ENCODE data around the gene ABCA8.
"Not testable (repeated sequence)": the region's sequence is repeated elsewhere in the genome, so short reads cannot be mapped to it uniquely, and the experiment has no call there.

Gene ABCA8, protein sequence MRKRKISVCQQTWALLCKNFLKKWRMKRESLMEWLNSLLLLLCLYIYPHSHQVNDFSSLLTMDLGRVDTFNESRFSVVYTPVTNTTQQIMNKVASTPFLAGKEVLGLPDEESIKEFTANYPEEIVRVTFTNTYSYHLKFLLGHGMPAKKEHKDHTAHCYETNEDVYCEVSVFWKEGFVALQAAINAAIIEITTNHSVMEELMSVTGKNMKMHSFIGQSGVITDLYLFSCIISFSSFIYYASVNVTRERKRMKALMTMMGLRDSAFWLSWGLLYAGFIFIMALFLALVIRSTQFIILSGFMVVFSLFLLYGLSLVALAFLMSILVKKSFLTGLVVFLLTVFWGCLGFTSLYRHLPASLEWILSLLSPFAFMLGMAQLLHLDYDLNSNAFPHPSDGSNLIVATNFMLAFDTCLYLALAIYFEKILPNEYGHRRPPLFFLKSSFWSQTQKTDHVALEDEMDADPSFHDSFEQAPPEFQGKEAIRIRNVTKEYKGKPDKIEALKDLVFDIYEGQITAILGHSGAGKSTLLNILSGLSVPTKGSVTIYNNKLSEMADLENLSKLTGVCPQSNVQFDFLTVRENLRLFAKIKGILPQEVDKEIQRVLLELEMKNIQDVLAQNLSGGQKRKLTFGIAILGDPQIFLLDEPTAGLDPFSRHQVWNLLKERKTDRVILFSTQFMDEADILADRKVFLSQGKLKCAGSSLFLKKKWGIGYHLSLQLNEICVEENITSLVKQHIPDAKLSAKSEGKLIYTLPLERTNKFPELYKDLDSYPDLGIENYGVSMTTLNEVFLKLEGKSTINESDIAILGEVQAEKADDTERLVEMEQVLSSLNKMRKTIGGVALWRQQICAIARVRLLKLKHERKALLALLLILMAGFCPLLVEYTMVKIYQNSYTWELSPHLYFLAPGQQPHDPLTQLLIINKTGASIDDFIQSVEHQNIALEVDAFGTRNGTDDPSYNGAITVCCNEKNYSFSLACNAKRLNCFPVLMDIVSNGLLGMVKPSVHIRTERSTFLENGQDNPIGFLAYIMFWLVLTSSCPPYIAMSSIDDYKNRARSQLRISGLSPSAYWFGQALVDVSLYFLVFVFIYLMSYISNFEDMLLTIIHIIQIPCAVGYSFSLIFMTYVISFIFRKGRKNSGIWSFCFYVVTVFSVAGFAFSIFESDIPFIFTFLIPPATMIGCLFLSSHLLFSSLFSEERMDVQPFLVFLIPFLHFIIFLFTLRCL (N-terminal part only)

GRCh38 chr17:68955181-68955841 is at the start of gene ABCA8:
ABCA8 (minus strand) TSS chr17:68955392; CDS start chr17:68942034, 13,358 bp downstream.
- no peak for FAIRE-seq

GRCh38 chr17:69004759-69005158 is 49.6 kb upstream of the ABCA8 start:
- FAIRE-seq = not testable (repeated sequence)

DNA sequence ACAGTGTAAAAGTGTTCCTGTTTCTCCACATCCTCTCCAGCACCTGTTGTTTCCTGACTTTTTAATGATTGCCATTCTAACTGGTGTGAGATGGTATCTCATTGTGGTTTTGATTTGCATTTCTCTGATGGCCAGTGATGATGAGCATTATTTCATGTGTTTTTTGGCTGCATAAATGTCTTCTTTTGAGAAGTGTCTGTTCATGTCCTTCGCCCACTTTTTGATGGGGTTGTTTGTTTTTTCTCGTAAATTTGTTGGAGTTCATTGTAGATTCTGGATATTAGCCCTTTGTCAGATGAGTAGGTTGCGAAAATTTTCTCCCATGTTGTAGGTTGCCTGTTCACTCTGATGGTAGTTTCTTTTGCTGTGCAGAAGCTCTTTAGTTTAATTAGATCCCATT is 44.6 kb upstream of the ABCA8 start:
- FAIRE-seq = not testable (repeated sequence)

DNA sequence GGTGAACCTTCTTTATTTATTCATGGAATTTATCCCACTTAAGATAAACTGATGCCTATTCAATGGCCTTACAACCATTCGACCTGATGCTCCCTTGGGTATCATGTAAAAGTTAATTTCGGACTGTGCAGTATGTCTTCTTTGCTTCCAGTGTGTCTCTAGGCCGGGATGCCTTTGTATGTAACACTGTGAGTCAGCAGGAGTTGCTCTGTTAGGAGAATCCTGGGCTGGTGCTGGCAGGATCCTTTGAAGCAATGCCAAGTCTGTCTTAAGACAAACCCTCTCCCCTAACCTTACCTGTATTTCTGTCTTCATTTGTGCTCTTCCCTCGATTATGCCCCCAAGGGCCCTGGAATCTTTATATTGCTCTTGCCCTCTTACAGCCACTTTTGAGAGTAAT is 37.9 kb upstream of the ABCA8 start:
- no peak for FAIRE-seq

DNA sequence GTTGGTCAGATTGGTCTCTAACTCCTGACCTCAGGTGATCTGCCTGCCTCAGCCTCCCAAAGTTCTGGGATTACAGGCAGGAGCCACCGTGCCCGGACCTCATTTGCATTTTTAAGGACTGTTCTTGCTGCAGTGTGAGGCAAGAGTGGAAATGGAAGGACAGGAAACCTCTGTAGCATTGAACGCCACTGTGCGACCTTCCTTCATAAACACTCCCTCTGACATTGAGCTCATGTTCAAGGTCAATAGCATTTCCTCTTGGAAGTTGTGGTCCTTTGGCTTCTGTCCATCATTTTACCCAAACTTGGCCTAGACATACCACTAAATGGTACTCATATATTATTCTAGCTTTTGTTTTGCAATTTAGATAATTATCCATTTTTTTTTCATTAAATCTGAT is 32.8 kb upstream of the ABCA8 start:
- no peak for FAIRE-seq

GRCh38 chr17:68981288-68981687 is 26.1 kb upstream of the ABCA8 start:
- FAIRE-seq = no peak

DNA sequence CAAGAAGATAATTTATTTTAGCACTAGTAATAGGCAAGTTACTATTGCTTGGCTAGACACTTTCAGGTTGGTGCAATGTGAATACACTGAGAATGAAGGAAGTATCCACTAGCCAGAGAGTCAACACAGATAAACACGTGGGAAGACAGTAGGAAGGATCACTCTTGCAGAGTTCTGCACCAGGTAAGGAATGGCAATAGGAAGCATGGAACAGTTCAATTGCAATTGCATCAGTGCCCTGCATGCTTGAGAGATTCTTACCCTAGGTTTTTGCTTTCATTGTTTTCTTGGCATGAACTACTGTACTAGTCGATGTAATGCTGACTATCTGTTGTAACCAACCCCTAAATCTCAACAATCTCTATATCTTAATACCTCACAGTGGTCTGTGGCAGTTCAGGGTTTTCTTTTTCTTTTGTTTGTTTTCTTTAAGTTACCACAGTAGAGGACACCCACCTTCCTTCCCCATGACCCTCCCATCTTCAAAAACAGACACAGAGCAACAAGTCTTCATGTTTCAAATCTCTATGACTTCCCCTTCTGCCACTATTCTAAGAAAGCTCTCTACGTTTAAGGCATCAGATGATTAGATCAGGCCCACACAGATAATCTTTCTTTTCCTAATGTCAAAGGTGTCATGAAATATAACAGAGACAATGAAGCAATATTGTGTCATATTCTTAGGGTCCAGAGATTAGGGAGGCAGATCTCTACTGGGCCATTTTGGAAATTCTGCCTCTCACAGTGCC is 18.1 kb upstream of the ABCA8 start:
- no peak for FAIRE-seq

DNA sequence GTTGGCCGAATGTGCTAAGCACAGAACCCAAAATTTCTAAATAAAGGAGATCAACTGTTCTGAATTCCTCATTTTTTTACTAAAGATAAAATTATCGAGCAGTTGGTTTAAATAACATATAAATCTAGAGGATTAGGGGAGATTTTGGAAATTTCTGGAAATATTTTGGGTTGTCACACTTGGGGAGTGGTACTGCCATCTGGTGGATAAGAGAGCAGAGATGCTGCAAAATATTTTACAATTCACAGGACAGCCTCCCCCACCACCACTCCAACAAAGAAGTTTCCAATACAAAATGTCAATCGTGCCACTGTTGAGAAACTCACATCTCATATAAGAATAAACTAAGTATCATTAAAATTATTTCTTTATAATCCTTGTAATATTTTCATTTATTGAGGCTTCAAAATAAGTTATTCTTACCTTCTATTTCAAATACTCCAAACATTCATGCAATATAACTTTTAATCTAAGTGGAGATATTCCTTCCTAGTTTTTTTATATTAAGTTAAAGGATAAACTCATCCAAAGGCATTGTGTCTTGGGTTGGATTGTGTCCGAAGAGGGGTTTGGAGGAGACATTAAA is 17.0 kb upstream of the ABCA8 start:
- peak; percentile 13 for FAIRE-seq

DNA sequence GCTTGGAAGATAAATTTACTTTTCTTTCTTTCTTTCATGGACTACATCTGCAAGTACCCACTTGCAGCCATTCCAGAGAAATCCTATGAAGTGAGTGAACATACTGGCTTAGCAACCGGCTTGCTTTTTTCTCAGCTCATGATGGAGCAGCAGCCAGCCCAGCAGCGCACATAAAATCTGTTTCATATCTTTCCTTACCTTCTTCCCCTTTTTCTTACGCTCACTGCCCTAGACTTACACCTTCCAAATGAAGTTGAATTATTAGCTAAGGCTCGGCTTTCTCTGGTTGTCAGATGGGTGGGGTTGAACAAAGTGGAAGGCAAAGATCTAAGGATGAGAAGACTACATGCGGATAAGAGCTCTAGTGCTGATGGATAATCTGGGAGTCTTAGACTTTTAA is 13.9 kb upstream of the ABCA8 start:
- FAIRE-seq = no peak

- FAIRE-seq = no peak
These were observed 8.8 kb upstream of the ABCA8 start for GRCh38 chr17:68963958-68964357.

DNA sequence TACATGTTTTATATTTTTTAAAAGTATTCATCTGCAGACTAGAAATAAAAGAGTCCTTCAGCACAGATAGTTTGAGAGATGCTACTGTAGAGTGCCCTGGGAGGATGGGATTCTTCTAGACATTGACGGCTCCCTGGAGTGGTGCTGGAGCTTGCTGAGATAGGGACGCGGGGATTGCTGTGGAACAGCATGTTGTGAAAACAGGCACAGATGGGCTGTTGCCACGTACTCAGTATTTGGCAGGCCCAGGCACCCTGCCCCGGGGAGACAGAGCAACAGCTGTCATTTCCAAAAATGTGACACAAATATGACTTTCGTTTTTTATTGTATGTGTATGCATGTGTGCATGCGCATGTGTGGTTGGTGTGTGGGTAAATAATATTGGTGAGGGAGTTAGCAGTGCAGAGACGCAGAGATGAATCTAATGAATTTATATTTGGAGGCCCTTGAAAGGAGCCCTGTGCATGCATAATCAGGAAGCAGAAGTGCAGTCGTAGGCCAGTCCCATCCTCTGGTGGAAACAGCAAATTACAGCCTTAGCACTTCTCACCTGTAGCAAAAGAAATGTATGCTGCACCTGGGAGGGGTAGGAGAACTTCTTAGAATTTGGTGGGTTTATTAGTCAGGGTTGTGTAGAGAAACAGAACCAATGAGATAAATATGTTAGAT is 6.2 kb upstream of the ABCA8 start:
- FAIRE-seq = no peak

DNA sequence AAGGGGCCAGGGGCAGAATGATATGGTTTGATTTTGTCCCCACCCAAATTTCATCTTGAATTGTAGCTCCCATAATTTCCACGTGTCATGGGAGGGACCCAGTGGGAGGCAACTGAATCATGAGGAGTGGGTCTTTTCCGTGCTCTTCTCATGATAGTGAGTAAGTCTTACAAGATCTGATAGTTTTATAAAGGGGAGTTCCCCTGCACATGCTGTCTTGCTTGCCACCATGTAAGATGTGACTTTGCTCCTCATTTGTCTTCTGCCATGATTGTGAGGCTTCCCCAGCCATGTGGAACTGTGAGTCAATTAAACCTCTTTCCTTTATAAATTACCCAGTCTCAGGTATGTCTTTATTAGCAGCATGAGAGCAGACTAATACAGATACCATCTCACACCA is 3.9 kb upstream of the ABCA8 start:
- not testable (repeated sequence) for FAIRE-seq

DNA sequence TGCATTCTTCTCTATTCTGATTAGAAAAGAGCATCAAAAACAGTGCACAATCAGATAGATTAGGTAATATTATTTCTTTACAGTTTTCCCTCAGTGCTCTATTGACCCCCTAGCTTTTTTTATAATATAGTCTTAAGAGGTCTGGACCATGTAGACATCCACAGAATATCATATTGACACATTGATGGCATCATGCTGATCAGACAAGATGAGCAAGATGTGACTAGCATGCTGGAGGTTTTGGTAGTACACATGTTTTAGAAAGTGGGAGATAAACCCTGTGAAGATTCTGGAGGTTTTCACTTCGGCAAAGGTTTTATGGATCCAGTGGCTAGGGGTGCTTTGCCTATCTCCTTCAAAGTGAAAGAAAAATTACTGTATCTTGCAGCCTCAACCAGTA is 2.8 kb upstream of the ABCA8 start:
- FAIRE-seq = no peak

GRCh38 chr17:68954146-68954896 is 871 bp downstream of the ABCA8 start:
- no peak for FAIRE-seq

- FAIRE-seq = no peak
These were observed 1.7 kb downstream of the ABCA8 start for GRCh38 chr17:68953340-68953997.

DNA sequence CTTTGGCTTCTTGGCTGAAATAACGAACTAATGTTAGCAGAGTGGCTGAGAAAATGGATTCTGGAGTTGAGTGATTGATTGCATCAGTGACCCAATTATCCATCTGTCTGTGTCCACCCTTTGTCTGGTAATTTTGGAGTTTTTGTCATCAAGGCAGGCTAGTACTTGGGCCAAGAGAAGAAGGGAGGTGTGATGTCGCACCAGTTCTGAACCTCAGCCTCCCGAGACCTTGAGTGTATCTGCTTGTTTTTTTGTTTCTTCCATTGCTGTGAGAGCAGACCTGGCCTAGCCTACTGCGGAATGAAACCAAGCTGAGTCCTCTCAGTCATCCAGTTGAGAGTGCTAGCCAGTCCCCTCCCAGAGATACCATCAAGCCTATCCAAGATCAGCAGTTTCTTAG is 4.5 kb downstream of the ABCA8 start:
- FAIRE-seq = no peak

DNA sequence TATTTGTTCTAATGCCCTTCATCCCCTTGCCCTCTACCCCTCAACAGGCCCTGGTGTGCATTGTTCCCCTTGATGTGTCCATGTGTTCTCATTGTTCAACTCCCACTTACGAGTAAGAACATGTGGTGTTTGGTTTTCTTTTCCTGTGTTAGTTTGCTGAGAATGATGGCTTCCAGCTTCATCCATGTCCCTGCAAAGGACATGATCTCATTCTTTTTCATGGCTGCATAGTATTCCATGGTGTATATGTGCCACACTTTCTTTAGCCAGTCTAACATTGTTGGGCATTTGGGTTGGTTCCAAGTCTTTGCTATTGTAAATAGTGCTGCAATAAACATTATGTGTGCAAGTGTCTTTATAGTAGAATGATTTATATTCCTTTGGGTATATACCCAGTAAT is 7.3 kb downstream of the ABCA8 start:
- FAIRE-seq = not testable (repeated sequence)

GRCh38 chr17:68944435-68945035 is 10.7 kb downstream of the ABCA8 start:
- no peak for FAIRE-seq

DNA sequence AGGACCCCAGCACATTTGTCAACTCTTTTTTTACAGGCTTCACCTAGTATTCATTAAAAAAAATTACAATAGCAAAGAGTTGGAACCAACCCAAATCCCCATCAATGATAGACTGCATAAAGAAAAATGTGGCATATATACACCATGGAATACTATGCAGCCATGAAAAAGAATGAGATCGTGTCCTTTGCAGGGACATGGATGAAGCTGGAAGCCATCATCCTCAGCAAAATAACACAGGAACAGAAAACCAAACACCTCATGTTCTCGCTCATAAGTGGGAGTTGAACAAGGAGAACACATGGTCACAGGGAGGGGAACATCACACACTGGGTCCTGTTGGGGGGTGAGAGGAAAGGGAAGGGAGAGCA is 11.4 kb downstream of the ABCA8 start:
- FAIRE-seq = not testable (repeated sequence)

Data from TTC549 (cell line).